Suprapubic skin (tissue), 3 donors: ENCODE data around the gene ZNF408.

Experiments used
- EP300 ChIP-seq: sonication (generic); formaldehyde crosslinking; IDR thresholded peaks from one replicate; pipeline ENCODE4 v1.6.1; 2017; ENCODE audit warnings: antibody characterized with exemption
- POLR2A ChIP-seq, 2 donors: fragments of 450-650 bp; IDR thresholded peaks; one replicate each; pipeline ENCODE4 v1.6.1; 2017; ENCODE audit warnings: antibody characterized with exemption in 2 of 2, mild to moderate bottlenecking in 2 of 2, moderate library complexity in 2 of 2
- TF ChIP-seq, protein P1 (sequence below), 2 donors: fragments of 200-600 bp in 1 of 2; fragments of 450-650 bp in 1 of 2; sonication (generic) in 1 of 2; IDR thresholded peaks; one replicate each; pipeline ENCODE4 v1.5.1; 2016 to 2019; ENCODE audit warnings: antibody characterized with exemption in 2 of 2, mild to moderate bottlenecking in 1 of 2, moderate library complexity in 1 of 2

- TF ChIP-seq, protein P1, sequence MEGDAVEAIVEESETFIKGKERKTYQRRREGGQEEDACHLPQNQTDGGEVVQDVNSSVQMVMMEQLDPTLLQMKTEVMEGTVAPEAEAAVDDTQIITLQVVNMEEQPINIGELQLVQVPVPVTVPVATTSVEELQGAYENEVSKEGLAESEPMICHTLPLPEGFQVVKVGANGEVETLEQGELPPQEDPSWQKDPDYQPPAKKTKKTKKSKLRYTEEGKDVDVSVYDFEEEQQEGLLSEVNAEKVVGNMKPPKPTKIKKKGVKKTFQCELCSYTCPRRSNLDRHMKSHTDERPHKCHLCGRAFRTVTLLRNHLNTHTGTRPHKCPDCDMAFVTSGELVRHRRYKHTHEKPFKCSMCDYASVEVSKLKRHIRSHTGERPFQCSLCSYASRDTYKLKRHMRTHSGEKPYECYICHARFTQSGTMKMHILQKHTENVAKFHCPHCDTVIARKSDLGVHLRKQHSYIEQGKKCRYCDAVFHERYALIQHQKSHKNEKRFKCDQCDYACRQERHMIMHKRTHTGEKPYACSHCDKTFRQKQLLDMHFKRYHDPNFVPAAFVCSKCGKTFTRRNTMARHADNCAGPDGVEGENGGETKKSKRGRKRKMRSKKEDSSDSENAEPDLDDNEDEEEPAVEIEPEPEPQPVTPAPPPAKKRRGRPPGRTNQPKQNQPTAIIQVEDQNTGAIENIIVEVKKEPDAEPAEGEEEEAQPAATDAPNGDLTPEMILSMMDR (IDR thresholded peaks at IDR 0.05), result no peak
- TF ChIP-seq EP300 (no peak), POLR2A (IDR thresholded peaks at IDR 0.05) (no peak)
Measured at GRCh38 chr11:46705070-46705688, 4.3 kb downstream of the ZNF408 start.
